Adrenal gland (tissue), 12 donors: ENCODE data around the gene RBPMS2. TPM values are rescaled to one million over a fixed set of nuclear protein-coding genes. Genes with fewer than 3 reads are reported as not detected.

Source experiments
- DNase-seq, 7 donors: peaks; one replicate each; pipeline ENCODE4 v3.0.0-alpha.2; 2019 to 2020
- H3K27ac ChIP-seq, 5 donors: fragments of 200-600 bp; sonication (generic) in 4 of 5; 1 replicate in 3 of 5; 2 replicates in 2 of 5; pipeline versions ENCODE4 v1.5.1 to v1.8.0; 2016 to 2020; ENCODE audit warnings: mild to moderate bottlenecking in 1 of 5
- H3K27me3 ChIP-seq: fragments of 200-600 bp; 2 replicates; pipeline ENCODE4 v1.8.0; 2021
- H3K36me3 ChIP-seq, 2 donors: fragments of 200-600 bp; replicated peaks in 1 of 2; 1 replicate in 1 of 2; 2 replicates in 1 of 2; pipeline versions ENCODE4 v1.5.1 to v1.8.0; 2018 to 2022
- H3K4me1 ChIP-seq, 2 donors: fragments of 200-600 bp; replicated peaks in 1 of 2; 1 replicate in 1 of 2; 2 replicates in 1 of 2; pipeline versions ENCODE4 v1.5.1 to v1.8.0; 2018 to 2021
- H3K4me3 ChIP-seq, 4 donors: fragments of 200-600 bp; sonication (generic) in 3 of 4; one replicate each; pipeline ENCODE4 v1.5.1; 2016 to 2018
- H3K9me3 ChIP-seq, 3 donors: fragments of 200-600 bp; sonication (generic) in 1 of 3; replicated peaks in 1 of 3; 1 replicate in 2 of 3; 2 replicates in 1 of 3; pipeline versions ENCODE4 v1.5.1 to v1.8.0; 2016 to 2021
- POLR2A ChIP-seq, 2 donors: fragments of 450-650 bp; IDR thresholded peaks; one replicate each; pipeline ENCODE4 v1.6.1; 2017; ENCODE audit warnings: antibody characterized with exemption in 2 of 2, mild to moderate bottlenecking in 2 of 2, moderate library complexity in 1 of 2
- WGBS, 4 donors: extraction: QIAGEN DNeasy Blood & Tissue Kit in 2 of 4; methylation state at CpG; one replicate each; pipeline versions ENCODE4 v1.1.5 to v1.1.7; 2013 to 2017; 5-methylcytosine and 5-hydroxymethylcytosine counted together
- intact Hi-C, 2 donors: fragments of 100-400 bp; cut with DNase I; formaldehyde crosslinking; loops; one replicate each; pipeline versions ENCODE4 v1.14.1 to v1.15.0; 2022 to 2023
- polyA plus RNA-seq, 3 donors: library from polyadenylated mRNA; stranded (reverse); fragments of 200-250 nt in 2 of 3; fragments of 350-450 nt in 1 of 3; fragmentation: Illumina TruSeq in 1 of 3; extraction: RNeasy Lipid Tissue Mini Kit (QIAGEN cat#74804) in 1 of 3; gene quantifications; one replicate each; pipeline ENCODE4 v1.2.3, GENCODE V29; 2013 to 2014
- total RNA-seq, 9 donors: library from RNA; depleted of rRNA in 4 of 9; stranded (reverse); fragments of >200 nt in 4 of 9; fragments of 120-200 nt in 1 of 9; fragmentation: NEBNext Ultra II Directional in 1 of 9; extraction: Animal tissue kit (Norgen Biotek cat#: 25700) in 1 of 9; gene quantifications; one replicate each; pipeline versions ENCODE4 v1.1.0 to v1.2.4, GENCODE V29; 2013 to 2023
- TF ChIP-seq, protein P1 (sequence below), 6 experiments: fragments of 450-650 bp in 4 of 6; fragments of 200-600 bp in 2 of 6; sonication (generic) in 1 of 6; IDR thresholded peaks; 1 replicate in 5 of 6; 2 replicates in 1 of 6; pipeline versions ENCODE4 v1.5.1 to v1.8.0; 2016 to 2021; ENCODE audit warnings: antibody characterized with exemption in 6 of 6, mild to moderate bottlenecking in 2 of 6, moderate library complexity in 1 of 6
- donor health status: healthy with polysubstance abuse.
- donor health status: Bipolar disorder and iron deficiency.
- donor health status: DM: yes; HTN: yes; CAD: no.
- donor health status: DM: no; HTN: no; CAD: no.
- donor health status: DM: no; HTN: no; CAD: no.
- donor health status: DM: yes; HTN: yes; CAD: no.

Gene RBPMS2
- total and polyA plus RNA-seq, 12 donors = 0.39 to 6.3 (median 4.0) TPM; not detected in 1

DNA sequence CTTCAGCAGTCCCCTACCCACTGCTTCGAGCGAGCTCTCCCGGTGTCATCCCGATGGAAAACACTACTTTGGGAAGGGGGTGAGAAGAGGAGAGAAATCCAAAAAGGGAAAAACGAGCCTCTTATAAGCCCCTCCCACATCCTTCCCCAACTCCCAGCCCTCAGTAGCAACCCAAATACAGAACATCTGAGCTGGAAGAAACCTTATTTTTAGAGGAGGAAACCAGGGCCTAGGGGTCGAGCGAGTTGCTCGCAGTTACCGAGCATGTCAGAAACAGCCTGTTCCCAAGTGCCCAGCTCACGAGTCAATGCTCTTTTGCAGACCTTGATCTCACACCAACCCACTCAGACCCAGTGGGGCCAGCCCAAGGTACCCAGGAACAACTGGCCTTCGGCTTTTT lies 14.2 kb downstream of the RBPMS2 start:
- Histone ChIP-seq H3K27me3 (no peaks in the 10 kb centered on the region), H3K9me3 (no peaks in the 10 kb centered on the region), H3K4me1 (no peaks in the 10 kb centered on the region), H3K27ac (no peak overlapping the region), H3K36me3 (no peaks in the 10 kb centered on the region), H3K4me3 (no peak overlapping the region)
- intact Hi-C loops = no loop called here
- 63 to 79% (median 71%) methylated on average over 11 of the region's 11 CpGs for WGBS, 4 donors
- TF ChIP-seq, protein P1, sequence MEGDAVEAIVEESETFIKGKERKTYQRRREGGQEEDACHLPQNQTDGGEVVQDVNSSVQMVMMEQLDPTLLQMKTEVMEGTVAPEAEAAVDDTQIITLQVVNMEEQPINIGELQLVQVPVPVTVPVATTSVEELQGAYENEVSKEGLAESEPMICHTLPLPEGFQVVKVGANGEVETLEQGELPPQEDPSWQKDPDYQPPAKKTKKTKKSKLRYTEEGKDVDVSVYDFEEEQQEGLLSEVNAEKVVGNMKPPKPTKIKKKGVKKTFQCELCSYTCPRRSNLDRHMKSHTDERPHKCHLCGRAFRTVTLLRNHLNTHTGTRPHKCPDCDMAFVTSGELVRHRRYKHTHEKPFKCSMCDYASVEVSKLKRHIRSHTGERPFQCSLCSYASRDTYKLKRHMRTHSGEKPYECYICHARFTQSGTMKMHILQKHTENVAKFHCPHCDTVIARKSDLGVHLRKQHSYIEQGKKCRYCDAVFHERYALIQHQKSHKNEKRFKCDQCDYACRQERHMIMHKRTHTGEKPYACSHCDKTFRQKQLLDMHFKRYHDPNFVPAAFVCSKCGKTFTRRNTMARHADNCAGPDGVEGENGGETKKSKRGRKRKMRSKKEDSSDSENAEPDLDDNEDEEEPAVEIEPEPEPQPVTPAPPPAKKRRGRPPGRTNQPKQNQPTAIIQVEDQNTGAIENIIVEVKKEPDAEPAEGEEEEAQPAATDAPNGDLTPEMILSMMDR (IDR thresholded peaks at IDR 0.05) = no peak
- TF ChIP-seq POLR2A (IDR thresholded peaks at IDR 0.05) = no peak
- no peak for DNase-seq

- intact Hi-C loops = no loop called here
- Histone ChIP-seq H3K4me1 (no peaks in the 10 kb centered on the region), H3K27ac (no peak overlapping the region), H3K9me3 (no peaks in the 10 kb centered on the region), H3K4me3 (no peak overlapping the region), H3K36me3 (no peaks in the 10 kb centered on the region), H3K27me3 (no peaks in the 10 kb centered on the region)
- no peak for TF ChIP-seq POLR2A (IDR thresholded peaks at IDR 0.05)
- TF ChIP-seq, protein P1 (IDR thresholded peaks at IDR 0.05) = no peak
- 88 to 96% (median 92%) methylated on average over 4 to 8 of the region's 8 CpGs for WGBS, 4 donors
- no peak for DNase-seq
These were observed 15.3 kb downstream of the RBPMS2 start for GRCh38 chr15:64760056-64760455.

- Histone ChIP-seq H3K9me3 (no peaks in the 10 kb centered on the region), H3K27ac (no peak overlapping the region), H3K4me3 (no peak overlapping the region), H3K27me3 (no peaks in the 10 kb centered on the region), H3K4me1 (no peaks in the 10 kb centered on the region), H3K36me3 (no peaks in the 10 kb centered on the region)
- no peak for DNase-seq
- intact Hi-C loops = no loop called here
- 87 to 95% (median 90%) methylated on average over 8 to 10 of the region's 10 CpGs for WGBS, 4 donors
- TF ChIP-seq, protein P1 (IDR thresholded peaks at IDR 0.05) = no peak
- no peak for TF ChIP-seq POLR2A (IDR thresholded peaks at IDR 0.05)
These were observed 19.9 kb downstream of the RBPMS2 start for GRCh38 chr15:64755427-64755940.

GRCh38 chr15:64754663-64755426 lies 20.5 kb downstream of the RBPMS2 start:
- no peaks in the 10 kb centered on the region for H3K27me3 ChIP-seq
- H3K9me3 ChIP-seq = no peaks in the 10 kb centered on the region
- no peak overlapping the region for H3K27ac ChIP-seq
- intact Hi-C loops = no loop called here
- DNase-seq = no peak
- TF ChIP-seq, protein P1 (IDR thresholded peaks at IDR 0.05) = no peak
- no peak for TF ChIP-seq POLR2A (IDR thresholded peaks at IDR 0.05)
- WGBS, 4 donors = 82 to 93% (median 84%) methylated on average over 12 to 14 of the region's 14 CpGs
- no peak overlapping the region for H3K4me3 ChIP-seq
- H3K4me1 ChIP-seq = no peaks in the 10 kb centered on the region
- no peaks in the 10 kb centered on the region for H3K36me3 ChIP-seq
